ENCODE data around the gene SIX4. TPM values are rescaled to one million over a fixed set of nuclear protein-coding genes. Genes with fewer than 3 reads are reported as not detected.

Gene SIX4
- total and polyA plus RNA-seq, 2 experiments from 2014 or later = 6.2 to 46.9 TPM

- no peak overlapping the region for H3K27ac ChIP-seq (ENCODE audit: low read depth)
- H3K36me3 ChIP-seq (ENCODE audit: insufficient read depth) = no peaks in the 10 kb centered on the region
- peaks cover 15% of the 10 kb centered on the region for H3K27me3 ChIP-seq (ENCODE audit: insufficient read depth)
- no peak overlapping the region for H3K4me2 ChIP-seq
- no peak overlapping the region for H3K4me3 ChIP-seq
- Mint-ChIP-seq H3K27me3 (ENCODE audit: insufficient read depth, low read depth, poor library complexity) (peaks cover 7% of the 10 kb centered on the region), H3K9me3 (no peaks in the 10 kb centered on the region), H3K4me3 (no peak overlapping the region), H3K4me1 (no peaks in the 10 kb centered on the region), H3K27ac (no peak overlapping the region), H3K36me3 (ENCODE audit: low read depth) (no peaks in the 10 kb centered on the region; the same call in 2 of the 3 replicates)
- no peaks in the 10 kb centered on the region for H4K20me1 ChIP-seq (replicated peaks; ENCODE audit: insufficient read depth)
- H3K4me1 ChIP-seq (ENCODE audit: insufficient read depth) = no peaks in the 10 kb centered on the region
- ATAC-seq (no peak), DNase-seq (ENCODE audit: low spot score) (no peak)
- no peak overlapping the region for H2AFZ ChIP-seq
- H3F3A ChIP-seq (replicated peaks; ENCODE audit: low read depth) = no peaks in the 10 kb centered on the region
- TF ChIP-seq CREB1 (CRISPR knock-in tag; IDR thresholded peaks at IDR 0.05; ENCODE audit: low read depth) (no peak), REST (IDR thresholded peaks at IDR 0.05; ENCODE audit: unreplicated experiment) (no peak), JUNB (IDR thresholded peaks at IDR 0.05; ENCODE audit: unreplicated experiment) (no peak), ZNF114 (CRISPR knock-in tag; IDR thresholded peaks at IDR 0.05) (no peak), ETS1 (IDR thresholded peaks at IDR 0.05) (no peak), EZH2phosphoT487 (IDR thresholded peaks at IDR 0.05; ENCODE audit: unreplicated experiment) (no peak), EZH2 (IDR thresholded peaks at IDR 0.05; ENCODE audit: low read depth, unreplicated experiment) (no peak), ZNF462 (CRISPR knock-in tag; IDR thresholded peaks at IDR 0.05) (no peak), STAT1 (IDR thresholded peaks at IDR 0.05; ENCODE audit: unreplicated experiment) (no peak), ZNF331 (CRISPR knock-in tag; IDR thresholded peaks at IDR 0.05; ENCODE audit: low read depth) (no peak), POLR2AphosphoS5 (IDR thresholded peaks at IDR 0.05; ENCODE audit: low read depth) (no peak), CTCF (conservative IDR thresholded peaks at IDR 0.05; ENCODE audit: low read depth in 2 of 2) (no peak)
- H3K79me2 ChIP-seq (replicated peaks; ENCODE audit: insufficient read depth) = no peaks in the 10 kb centered on the region
- no peaks in the 10 kb centered on the region for H3K9me2 ChIP-seq (ENCODE audit: insufficient read depth)
These were observed 59.0 kb downstream of the SIX4 start for GRCh38 chr14:60665177-60665550.
